Measurements from ENCODE around the gene FEV.

FEV gene

GRCh38 chr2:218963601-218964000 is 21.4 kb downstream of the FEV start:
- DNase-seq (ENCODE audit: low read depth, low spot score): no peak
- Histone ChIP-seq H3K4me3 (ENCODE audit: insufficient read length, low read depth) (peak overlapping the region; percentile 31), H3K27me3 (ENCODE audit: insufficient read depth, insufficient read length) (peaks cover 42% of the 10 kb centered on the region), H3K9ac (ENCODE audit: insufficient read length, low read depth) (peak overlapping the region; percentile 46), H3K9me3 (ENCODE audit: insufficient read depth, low read length) (no peaks in the 10 kb centered on the region), H3K36me3 (ENCODE audit: insufficient read depth, insufficient read length, low read length) (no peaks in the 10 kb centered on the region), H3K4me1 (ENCODE audit: insufficient read depth, insufficient read length) (peaks cover 18% of the 10 kb centered on the region)
- TF ChIP-seq ZNF274 (IDR thresholded peaks at IDR 0.05; ENCODE audit: low read depth, low read length): no peak
- no peak for TF ChIP-seq SUZ12 (IDR thresholded peaks at IDR 0.05; ENCODE audit: extremely low read depth, insufficient read depth, insufficient read length)
- TF ChIP-seq YY1 (IDR thresholded peaks at IDR 0.05; ENCODE audit: insufficient read depth, insufficient read length): no peak

- peak overlapping the region; percentile 39 for H3K4me3 ChIP-seq (ENCODE audit: insufficient read length, low read depth)
- H3K27me3 ChIP-seq (ENCODE audit: insufficient read depth, insufficient read length): peaks cover 45% of the 10 kb centered on the region
- no peaks in the 10 kb centered on the region for H3K9me3 ChIP-seq (ENCODE audit: insufficient read depth, low read length)
- peak; percentile 95 for DNase-seq (ENCODE audit: low read depth, low spot score)
- TF ChIP-seq ZNF274 (IDR thresholded peaks at IDR 0.05; ENCODE audit: low read depth, low read length) (no peak), YY1 (IDR thresholded peaks at IDR 0.05; ENCODE audit: insufficient read depth, insufficient read length) (no peak), SUZ12 (IDR thresholded peaks at IDR 0.05; ENCODE audit: extremely low read depth, insufficient read depth, insufficient read length) (no peak)
- peaks cover 21% of the 10 kb centered on the region for H3K4me1 ChIP-seq (ENCODE audit: insufficient read depth, insufficient read length)
- H3K9ac ChIP-seq (ENCODE audit: insufficient read length, low read depth): no peak overlapping the region
- no peaks in the 10 kb centered on the region for H3K36me3 ChIP-seq (ENCODE audit: insufficient read depth, insufficient read length, low read length)
Measured at GRCh38 chr2:218962859-218963492, 22.0 kb downstream of the FEV start.

DNA sequence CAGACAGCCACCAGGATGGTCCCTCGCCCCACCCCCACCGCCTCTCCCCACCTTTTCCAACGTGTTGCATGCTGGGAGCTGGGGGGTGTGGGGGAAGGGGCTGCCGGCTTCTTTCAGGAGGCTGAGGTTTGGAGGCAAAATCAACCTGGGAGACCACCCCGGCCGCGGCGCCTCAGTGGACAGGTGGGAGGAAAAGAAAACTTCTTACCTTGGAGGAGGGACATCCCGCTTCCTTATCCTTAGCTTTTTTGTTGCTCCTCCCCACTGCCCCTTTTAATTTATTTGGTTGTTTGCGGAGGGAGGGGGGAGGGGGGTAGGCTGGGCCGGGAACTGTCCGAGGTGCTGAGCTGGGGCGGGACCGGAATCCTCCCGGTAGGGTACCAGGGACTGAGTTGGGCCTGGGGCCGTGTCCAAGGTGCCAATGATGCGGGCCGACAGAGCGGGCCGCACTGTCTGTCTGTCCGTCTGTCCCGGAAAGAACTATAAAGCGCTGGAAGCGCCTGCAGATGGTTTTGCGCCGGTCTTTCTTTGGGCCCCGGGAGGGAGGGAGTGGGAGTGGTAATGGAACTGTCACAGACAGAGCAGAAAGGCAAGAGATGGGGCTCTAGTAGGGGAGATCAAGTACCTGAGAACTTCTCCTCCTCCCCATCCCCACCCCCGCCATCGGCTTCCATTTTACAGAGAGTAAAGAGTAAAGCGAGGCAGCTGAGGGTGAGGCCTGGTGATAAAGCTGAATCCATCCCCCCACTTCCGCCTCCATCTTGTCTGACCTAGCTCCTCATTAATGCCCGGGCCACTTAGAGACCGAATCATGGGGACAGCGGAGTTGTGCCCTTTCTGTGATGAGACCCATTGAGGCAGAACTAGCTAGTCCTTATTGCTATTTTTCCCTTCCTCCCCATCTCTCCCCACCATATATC is 23.1 kb downstream of the FEV start:
- Histone ChIP-seq H3K27me3 (ENCODE audit: insufficient read depth, insufficient read length) (peaks cover 52% of the 10 kb centered on the region), H3K9me3 (ENCODE audit: insufficient read depth, low read length) (no peaks in the 10 kb centered on the region), H3K36me3 (ENCODE audit: insufficient read depth, insufficient read length, low read length) (no peaks in the 10 kb centered on the region), H3K9ac (ENCODE audit: insufficient read length, low read depth) (no peak overlapping the region), H3K4me1 (ENCODE audit: insufficient read depth, insufficient read length) (peaks cover 21% of the 10 kb centered on the region), H3K4me3 (ENCODE audit: insufficient read length, low read depth) (no peak overlapping the region)
- no peak for DNase-seq (ENCODE audit: low read depth, low spot score)
- TF ChIP-seq ZNF274 (IDR thresholded peaks at IDR 0.05; ENCODE audit: low read depth, low read length) (no peak), YY1 (IDR thresholded peaks at IDR 0.05; ENCODE audit: insufficient read depth, insufficient read length) (no peak), SUZ12 (IDR thresholded peaks at IDR 0.05; ENCODE audit: extremely low read depth, insufficient read depth, insufficient read length) (no peak)

- Histone ChIP-seq H3K4me1 (ENCODE audit: insufficient read depth, insufficient read length) (peaks cover 21% of the 10 kb centered on the region), H3K4me3 (ENCODE audit: insufficient read length, low read depth) (peak overlapping the region; percentile 35), H3K9me3 (ENCODE audit: insufficient read depth, low read length) (no peaks in the 10 kb centered on the region), H3K36me3 (ENCODE audit: insufficient read depth, insufficient read length, low read length) (no peaks in the 10 kb centered on the region), H3K9ac (ENCODE audit: insufficient read length, low read depth) (no peak overlapping the region), H3K27me3 (ENCODE audit: insufficient read depth, insufficient read length) (peaks cover 57% of the 10 kb centered on the region)
- TF ChIP-seq SUZ12 (IDR thresholded peaks at IDR 0.05; ENCODE audit: extremely low read depth, insufficient read depth, insufficient read length): no peak
- no peak for TF ChIP-seq YY1 (IDR thresholded peaks at IDR 0.05; ENCODE audit: insufficient read depth, insufficient read length)
- no peak for TF ChIP-seq ZNF274 (IDR thresholded peaks at IDR 0.05; ENCODE audit: low read depth, low read length)
- DNase-seq (ENCODE audit: low read depth, low spot score): no peak
Measured at GRCh38 chr2:218961229-218961628, 23.8 kb downstream of the FEV start.

DNA sequence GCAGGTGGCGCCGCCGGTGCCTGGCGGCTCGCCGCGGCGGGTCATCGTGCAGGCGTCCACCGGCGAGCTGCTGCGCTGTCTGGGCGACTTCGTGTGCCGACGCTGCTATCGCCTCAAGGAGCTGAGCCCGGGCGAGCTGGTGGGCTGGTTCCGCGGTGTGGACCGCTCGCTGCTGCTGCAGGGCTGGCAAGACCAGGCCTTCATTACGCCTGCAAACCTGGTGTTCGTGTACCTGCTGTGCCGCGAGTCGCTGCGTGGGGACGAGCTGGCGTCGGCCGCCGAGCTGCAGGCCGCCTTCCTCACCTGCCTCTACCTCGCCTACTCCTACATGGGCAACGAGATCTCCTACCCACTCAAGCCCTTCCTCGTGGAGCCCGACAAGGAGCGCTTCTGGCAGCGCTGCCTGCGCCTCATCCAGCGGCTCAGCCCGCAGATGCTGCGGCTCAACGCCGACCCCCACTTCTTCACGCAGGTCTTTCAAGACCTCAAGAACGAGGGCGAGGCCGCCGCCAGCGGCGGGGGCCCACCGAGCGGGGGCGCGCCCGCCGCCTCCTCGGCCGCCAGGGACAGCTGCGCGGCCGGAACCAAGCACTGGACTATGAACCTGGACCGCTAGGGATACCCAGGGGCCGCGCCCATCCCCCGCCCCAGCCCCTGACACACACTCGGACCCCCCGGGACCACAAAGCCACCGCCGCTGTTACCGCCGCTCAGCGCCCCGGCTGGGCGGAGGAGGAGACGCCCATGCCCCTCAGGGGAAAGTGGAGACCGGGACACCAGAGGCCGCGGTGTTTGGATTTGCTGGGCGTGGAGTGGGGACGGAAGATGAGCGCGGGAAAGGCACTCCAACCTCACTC is 24.4 kb downstream of the FEV start:
- Histone ChIP-seq H3K36me3 (ENCODE audit: insufficient read depth, insufficient read length, low read length) (no peaks in the 10 kb centered on the region), H3K9me3 (ENCODE audit: insufficient read depth, low read length) (no peaks in the 10 kb centered on the region), H3K4me1 (ENCODE audit: insufficient read depth, insufficient read length) (peaks cover 21% of the 10 kb centered on the region), H3K4me3 (ENCODE audit: insufficient read length, low read depth) (peak overlapping the region; percentile 35), H3K27me3 (ENCODE audit: insufficient read depth, insufficient read length) (peaks cover 57% of the 10 kb centered on the region), H3K9ac (ENCODE audit: insufficient read length, low read depth) (peak overlapping the region; percentile 75)
- TF ChIP-seq SUZ12 (IDR thresholded peaks at IDR 0.05; ENCODE audit: extremely low read depth, insufficient read depth, insufficient read length) (peak; percentile 94), YY1 (IDR thresholded peaks at IDR 0.05; ENCODE audit: insufficient read depth, insufficient read length) (no peak), ZNF274 (IDR thresholded peaks at IDR 0.05; ENCODE audit: low read depth, low read length) (no peak)
- no peak for DNase-seq (ENCODE audit: low read depth, low spot score)

- no peak for TF ChIP-seq YY1 (IDR thresholded peaks at IDR 0.05; ENCODE audit: insufficient read depth, insufficient read length)
- TF ChIP-seq SUZ12 (IDR thresholded peaks at IDR 0.05; ENCODE audit: extremely low read depth, insufficient read depth, insufficient read length): peak; percentile 94
- no peak for TF ChIP-seq ZNF274 (IDR thresholded peaks at IDR 0.05; ENCODE audit: low read depth, low read length)
- Histone ChIP-seq H3K4me3 (ENCODE audit: insufficient read length, low read depth) (peak overlapping the region; percentile 35), H3K9ac (ENCODE audit: insufficient read length, low read depth) (peak overlapping the region; percentile 39)
Measured at GRCh38 chr2:218959761-218960308, 25.1 kb downstream of the FEV start.

More at GRCh38 chr2:218959761-218960308, 25.1 kb downstream of the FEV start:
- Histone ChIP-seq H3K36me3 (ENCODE audit: insufficient read depth, insufficient read length, low read length) (no peaks in the 10 kb centered on the region), H3K9me3 (ENCODE audit: insufficient read depth, low read length) (no peaks in the 10 kb centered on the region), H3K4me1 (ENCODE audit: insufficient read depth, insufficient read length) (peaks cover 21% of the 10 kb centered on the region), H3K27me3 (ENCODE audit: insufficient read depth, insufficient read length) (peaks cover 57% of the 10 kb centered on the region)
- DNase-seq (ENCODE audit: low read depth, low spot score): no peak
